ENCODE data around the gene SRMS.

DNA sequence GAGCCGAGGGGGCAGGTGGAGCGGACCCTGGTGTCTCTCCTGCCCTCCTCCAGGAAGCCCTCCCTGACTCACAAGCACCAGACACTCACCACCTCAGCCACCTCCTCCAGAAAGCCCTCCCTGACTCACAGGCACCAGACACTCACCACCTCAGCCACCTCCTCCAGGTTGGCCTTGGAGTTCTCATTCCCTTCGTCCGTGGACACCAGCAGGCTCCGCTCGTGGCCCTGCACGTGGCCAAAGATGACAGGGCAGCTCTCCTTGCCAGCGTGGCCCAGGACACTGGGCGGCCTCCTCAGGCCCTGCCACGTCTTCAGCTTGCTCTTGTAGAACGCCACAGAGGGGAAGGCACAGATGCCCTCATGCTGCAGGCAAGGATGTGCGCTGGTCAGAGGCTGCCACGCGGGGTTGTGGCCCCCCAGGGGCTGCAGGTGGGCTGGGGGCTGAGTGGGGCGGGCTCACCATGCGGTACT, 12.8 kb upstream of the SRMS start:
- TF ChIP-seq POLR2A (IDR thresholded peaks at IDR 0.05; ENCODE audit: low read length) (no peak), GATA1 (IDR thresholded peaks at IDR 0.05; ENCODE audit: low read depth, low read length) (no peak)

Measured in erythroblast (primary cell).